Endothelial cell of umbilical vein (primary cell): ENCODE data around the gene MGAT5. TPM values are rescaled to one million over a fixed set of nuclear protein-coding genes. Genes with fewer than 3 reads are reported as not detected.

Experiments used
- BruUV-seq: library from RNA; stranded (reverse); fragments of 400-500 nt; replicated peaks from 2 replicates; lab custom pipeline; 2021; lab: Mats Ljungman, UMichigan
- CTCF ChIA-PET: fragments of 300-600, 350-600 bp; sonication (Branson Sonifier 250); formaldehyde crosslinking; loops from one replicate; lab custom pipeline; 2021; ENCODE audit warnings: antibody characterized with exemption, inconsistent platforms; lab: Charles Lee
- POLR2A ChIA-PET: fragments of 300-600, 350-600 bp; sonication (Branson Sonifier 250); formaldehyde crosslinking; loops from one replicate; lab custom pipeline; 2021; ENCODE audit warnings: antibody characterized with exemption, inconsistent platforms; lab: Charles Lee
- DNase-seq: peaks from one replicate; pipeline ENCODE4 v3.0.0-alpha.2; 2011; ENCODE audit warnings: low read depth, low spot score
- FAIRE-seq: peaks from 2 replicates; lab custom pipeline; 2011; peaks lifted over from hg19 to GRCh38; lab: Jason Lieb, UNC
- H2AFZ ChIP-seq: 2 replicates; pipeline ENCODE4 v1.6.0; 2012; ENCODE audit warnings: low read depth, low read length, control low read depth, inconsistent platforms
- H3K27ac ChIP-seq: 2 replicates; pipeline ENCODE4 v1.5.1; 2011; ENCODE audit warnings: low read depth, mild to moderate bottlenecking, control low read depth, low read length, moderate library complexity; ENCODE audit not compliant: insufficient read depth
- H3K27me3 ChIP-seq, 2 experiments: 2 replicates each; pipeline versions ENCODE4 v1.6.0 to v1.6.1; 2011; ENCODE audit warnings: low read length in 2 of 2, mixed read lengths in 1 of 2; ENCODE audit not compliant: control insufficient read depth in 2 of 2, insufficient read depth in 2 of 2
- H3K36me3 ChIP-seq, 2 experiments: 2 replicates in 1 of 2; 3 replicates in 1 of 2; pipeline ENCODE4 v1.5.1; 2011; ENCODE audit warnings: low read length in 2 of 2, mild to moderate bottlenecking in 1 of 2, moderate library complexity in 1 of 2; ENCODE audit not compliant: control insufficient read depth in 2 of 2, insufficient read depth in 2 of 2; ENCODE audit errors: extremely low read depth in 1 of 2
- H3K4me1 ChIP-seq: 3 replicates; pipeline ENCODE4 v1.5.1; 2011; ENCODE audit warnings: mild to moderate bottlenecking, low read length; ENCODE audit not compliant: control insufficient read depth, insufficient read depth; ENCODE audit errors: extremely low read depth
- H3K4me2 ChIP-seq: 2 replicates; pipeline ENCODE4 v1.6.1; 2011; ENCODE audit warnings: low read length, control low read depth, mixed read lengths; ENCODE audit not compliant: insufficient read depth
- H3K4me3 ChIP-seq, 3 experiments: fragments of 200-600 bp in 1 of 3; sonication (generic), shearing (Covaris generic) in 1 of 3; replicated peaks in 1 of 3; 2 replicates each; pipeline ENCODE4 v1.5.1; 2011 to 2016; ENCODE audit warnings: control low read depth in 3 of 3, low read length in 3 of 3, mild to moderate bottlenecking in 2 of 3, inconsistent platforms in 1 of 3, low read depth in 1 of 3, moderate library complexity in 1 of 3; ENCODE audit not compliant: insufficient read depth in 1 of 3
- H3K79me2 ChIP-seq: 2 replicates; pipeline ENCODE4 v1.6.0; 2012; ENCODE audit warnings: low read length, inconsistent platforms; ENCODE audit not compliant: control insufficient read depth, insufficient read depth
- H3K9ac ChIP-seq: replicated peaks from 2 replicates; pipeline ENCODE3; 2011; ENCODE audit warnings: low read length, control low read depth; ENCODE audit not compliant: insufficient read depth; ENCODE audit errors: extremely low read depth
- H3K9me1 ChIP-seq: replicated peaks from 3 replicates; pipeline ENCODE4 v1.6.0; 2011; ENCODE audit warnings: mild to moderate bottlenecking, low read length; ENCODE audit not compliant: control insufficient read depth, insufficient read depth; ENCODE audit errors: extremely low read depth
- H3K9me3 ChIP-seq: replicated peaks from 2 replicates; pipeline ENCODE4 v1.5.1; 2012; ENCODE audit warnings: low read length, inconsistent platforms; ENCODE audit not compliant: control insufficient read depth, insufficient read depth
- H4K20me1 ChIP-seq: replicated peaks from 2 replicates; pipeline ENCODE3; 2011; ENCODE audit warnings: mild to moderate bottlenecking, low read length; ENCODE audit not compliant: control insufficient read depth, insufficient read depth; ENCODE audit errors: extremely low read depth
- EZH2 ChIP-seq: IDR thresholded peaks from 2 replicates; pipeline ENCODE4 v1.6.1; 2012; ENCODE audit warnings: borderline replicate concordance, low read depth, mild to moderate bottlenecking, moderate library complexity, low read length, inconsistent platforms; ENCODE audit not compliant: severe bottlenecking
- FOS ChIP-seq: IDR thresholded peaks from 2 replicates; pipeline ENCODE4 v1.6.1; 2011; ENCODE audit warnings: mild to moderate bottlenecking, low read length, moderate library complexity, borderline replicate concordance; ENCODE audit not compliant: insufficient read depth
- GATA2 ChIP-seq: IDR thresholded peaks from 2 replicates; pipeline ENCODE4 v1.7.0; 2011; ENCODE audit warnings: low read depth, mild to moderate bottlenecking, moderate library complexity, mixed read lengths, low read length; ENCODE audit not compliant: insufficient read length, insufficient read depth
- JUN ChIP-seq: IDR thresholded peaks from 2 replicates; pipeline ENCODE4 v1.6.1; 2011; ENCODE audit warnings: borderline replicate concordance, low read depth; ENCODE audit not compliant: insufficient read length, insufficient read depth
- MYC ChIP-seq: IDR thresholded peaks from one replicate; pipeline ENCODE4 v1.6.1; 2011; ENCODE audit warnings: mild to moderate bottlenecking, low read depth, low read length
- POLR2AphosphoS5 ChIP-seq: IDR thresholded peaks from 2 replicates; pipeline ENCODE4 v1.6.1; 2012; ENCODE audit warnings: low read depth, mild to moderate bottlenecking, control low read depth, low read length, moderate library complexity; ENCODE audit not compliant: insufficient read depth
- dilution Hi-C: fragments of 300-500 bp; cut with MboI; formaldehyde crosslinking; loops from one replicate; pipeline ENCODE4 v1.15.0; 2019; ENCODE audit warnings: low sequenced_read_pairs; ENCODE audit not compliant: extremely low pct_ligation_motif_present
- intact Hi-C: fragments of 100-400 bp; cut with micrococcal nuclease; formaldehyde crosslinking; loops from one replicate; pipeline ENCODE4 v1.10.0; 2022
- polyA plus RNA-seq, 4 experiments: library from polyadenylated mRNA; depleted of rRNA in 3 of 4; stranded (reverse) in 3 of 4; unstranded in 1 of 4; fragments of >200 nt; gene quantifications; 2 replicates each; pipeline versions ENCODE4 v1.2.1 to v1.2.3, GENCODE V29; 2011 to 2012; ENCODE audit warnings: missing spikeins in 1 of 4
- total RNA-seq: library from RNA; stranded (reverse); gene quantifications from 2 replicates; pipeline ENCODE4 v1.2.3, GENCODE V29; 2021
- TF ChIP-seq, protein P1 (sequence below): IDR thresholded peaks from 2 replicates; pipeline ENCODE4 v1.6.1; 2011; ENCODE audit not compliant: insufficient read depth, insufficient read length
- TF ChIP-seq, protein P2 (sequence below), 2 donors: IDR thresholded peaks; 1 replicate in 1 of 2; 2 replicates in 1 of 2; pipeline ENCODE4 v1.5.1; 2011; ENCODE audit warnings: low read length in 2 of 2, mild to moderate bottlenecking in 2 of 2, moderate library complexity in 2 of 2, control low read depth in 1 of 2, inconsistent platforms in 1 of 2, low read depth in 1 of 2; ENCODE audit not compliant: insufficient read depth in 1 of 2; ENCODE audit errors: extremely low read depth in 1 of 2

Gene MGAT5
- total and polyA plus RNA-seq, 2 donors (not counting 3 experiments of a cell fraction or from before 2014, with no cell fraction given): 17.7 to 84.1 TPM

DNA sequence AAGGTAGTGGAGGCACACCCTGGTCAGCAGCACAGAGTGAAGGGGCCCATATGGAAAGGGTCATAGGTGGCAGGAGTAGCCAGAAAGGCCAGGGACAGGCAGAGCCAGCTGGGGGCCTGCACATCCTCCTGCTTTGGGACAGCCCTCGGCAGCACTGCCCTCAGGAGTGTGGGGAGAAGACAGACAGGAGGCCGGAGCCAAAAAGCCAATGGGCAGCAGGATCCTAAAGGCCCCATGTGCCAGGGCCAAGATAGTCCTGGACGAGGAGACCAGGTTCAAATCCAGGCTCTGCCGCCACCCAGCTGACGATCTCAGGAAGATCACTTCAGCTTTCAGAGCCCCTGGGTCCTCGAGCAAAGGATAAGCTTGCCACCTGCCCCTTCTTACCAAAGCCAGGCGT is 244.8 kb downstream of the MGAT5 start:
- dilution Hi-C loops (no loop called here), intact Hi-C loops (no loop called here)
- H3K27me3 ChIP-seq: no peaks in the 10 kb centered on the region
- no peaks in the 10 kb centered on the region for H4K20me1 ChIP-seq
- ChIA-PET POLR2A (no interaction called here), CTCF (no interaction called here)
- no peak overlapping the region for H3K4me2 ChIP-seq
- H3K9me1 ChIP-seq: no peaks in the 10 kb centered on the region
- no peak overlapping the region for H3K9ac ChIP-seq
- H3K36me3 ChIP-seq: no peaks in the 10 kb centered on the region
- H2AFZ ChIP-seq: no peak overlapping the region
- H3K27ac ChIP-seq: no peak overlapping the region
- no peak for FAIRE-seq
- no TSS peak for BruUV-seq
- no peaks in the 10 kb centered on the region for H3K4me1 ChIP-seq
- TF ChIP-seq, protein P1, sequence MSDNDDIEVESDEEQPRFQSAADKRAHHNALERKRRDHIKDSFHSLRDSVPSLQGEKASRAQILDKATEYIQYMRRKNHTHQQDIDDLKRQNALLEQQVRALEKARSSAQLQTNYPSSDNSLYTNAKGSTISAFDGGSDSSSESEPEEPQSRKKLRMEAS: no peak
- TF ChIP-seq GATA2 (no peak), EZH2 (no peak), POLR2AphosphoS5 (no peak), MYC (no peak), JUN (no peak), FOS (no peak)
- TF ChIP-seq, protein P2, sequence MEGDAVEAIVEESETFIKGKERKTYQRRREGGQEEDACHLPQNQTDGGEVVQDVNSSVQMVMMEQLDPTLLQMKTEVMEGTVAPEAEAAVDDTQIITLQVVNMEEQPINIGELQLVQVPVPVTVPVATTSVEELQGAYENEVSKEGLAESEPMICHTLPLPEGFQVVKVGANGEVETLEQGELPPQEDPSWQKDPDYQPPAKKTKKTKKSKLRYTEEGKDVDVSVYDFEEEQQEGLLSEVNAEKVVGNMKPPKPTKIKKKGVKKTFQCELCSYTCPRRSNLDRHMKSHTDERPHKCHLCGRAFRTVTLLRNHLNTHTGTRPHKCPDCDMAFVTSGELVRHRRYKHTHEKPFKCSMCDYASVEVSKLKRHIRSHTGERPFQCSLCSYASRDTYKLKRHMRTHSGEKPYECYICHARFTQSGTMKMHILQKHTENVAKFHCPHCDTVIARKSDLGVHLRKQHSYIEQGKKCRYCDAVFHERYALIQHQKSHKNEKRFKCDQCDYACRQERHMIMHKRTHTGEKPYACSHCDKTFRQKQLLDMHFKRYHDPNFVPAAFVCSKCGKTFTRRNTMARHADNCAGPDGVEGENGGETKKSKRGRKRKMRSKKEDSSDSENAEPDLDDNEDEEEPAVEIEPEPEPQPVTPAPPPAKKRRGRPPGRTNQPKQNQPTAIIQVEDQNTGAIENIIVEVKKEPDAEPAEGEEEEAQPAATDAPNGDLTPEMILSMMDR (IDR thresholded peaks at IDR 0.05; ENCODE audit: extremely low read depth in 1 of 2, insufficient read depth in 1 of 2, low read depth in 1 of 2, low read length in 2 of 2): no peak
- H3K9me3 ChIP-seq: no peaks in the 10 kb centered on the region
- DNase-seq: no peak
- no peak overlapping the region for H3K4me3 ChIP-seq
- H3K79me2 ChIP-seq: no peaks in the 10 kb centered on the region
